MM.1S (cell line): ENCODE data around the gene DAG1.

ENCODE experiments used
- CTCF ChIP-seq: fragments of 300-600 bp; sonication (generic); IDR thresholded peaks from 2 replicates; pipeline ENCODE4 v1.5.1; 2016; ENCODE audit warnings: antibody characterized with exemption, low read length, mixed read lengths
- EZH2 ChIP-seq: fragments of 300-600 bp; sonication (generic); optimal IDR thresholded peaks from 2 replicates; pipeline ENCODE3; 2017; ENCODE audit warnings: low read depth, mild to moderate bottlenecking, antibody characterized with exemption, low read length, mixed read lengths
- EZH2phosphoT487 ChIP-seq: fragments of 300-600 bp; sonication (generic); IDR thresholded peaks from 2 replicates; pipeline ENCODE4 v1.6.1; 2018; ENCODE audit warnings: antibody characterized with exemption, low read length

- TF ChIP-seq CTCF (no peak), EZH2 (no peak), EZH2phosphoT487 (no peak)
Measured at GRCh38 chr3:49453621-49454020, 16.4 kb upstream of the DAG1 start.
